GM18505 (cell line): ENCODE data around the gene ADGRA1.
"Not testable (repeated sequence)": the region's sequence is repeated elsewhere in the genome, so short reads cannot be mapped to it uniquely, and the experiment has no call there.

Experiments used
- ATAC-seq: cut with Tn5 transposase; IDR thresholded peaks from one replicate; pipeline ENCODE4 v1.9.1; 2021; ENCODE audit not compliant: unreplicated experiment
- POLR2A ChIP-seq: IDR thresholded peaks from 4 replicates; pipeline ENCODE4 v1.6.1; 2011; ENCODE audit warnings: borderline replicate concordance; ENCODE audit not compliant: insufficient read depth, insufficient read length; ENCODE audit errors: extremely low read depth

Gene ADGRA1

DNA sequence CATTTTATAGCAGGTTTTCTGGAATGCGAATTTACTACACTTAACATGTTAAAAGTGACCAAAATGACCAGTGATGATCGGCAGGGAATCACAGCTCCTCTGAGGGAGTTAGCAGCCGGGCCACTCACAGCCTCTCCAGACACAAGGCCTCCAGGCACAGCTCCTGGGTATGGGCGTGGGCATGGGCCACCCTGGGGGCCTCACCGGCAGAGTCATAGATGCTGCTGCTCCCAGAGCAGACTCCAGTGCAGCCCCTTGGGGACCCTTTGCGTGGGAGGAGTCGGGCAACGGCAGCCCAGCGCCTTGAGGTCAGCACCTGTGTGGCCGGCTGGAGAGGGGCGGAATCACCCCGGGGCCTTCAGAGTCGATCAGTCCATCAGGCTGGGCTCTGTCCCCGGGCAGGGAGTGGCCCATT, 80.9 kb downstream of the ADGRA1 start:
- no peak for TF ChIP-seq POLR2A
- ATAC-seq: no peak

DNA sequence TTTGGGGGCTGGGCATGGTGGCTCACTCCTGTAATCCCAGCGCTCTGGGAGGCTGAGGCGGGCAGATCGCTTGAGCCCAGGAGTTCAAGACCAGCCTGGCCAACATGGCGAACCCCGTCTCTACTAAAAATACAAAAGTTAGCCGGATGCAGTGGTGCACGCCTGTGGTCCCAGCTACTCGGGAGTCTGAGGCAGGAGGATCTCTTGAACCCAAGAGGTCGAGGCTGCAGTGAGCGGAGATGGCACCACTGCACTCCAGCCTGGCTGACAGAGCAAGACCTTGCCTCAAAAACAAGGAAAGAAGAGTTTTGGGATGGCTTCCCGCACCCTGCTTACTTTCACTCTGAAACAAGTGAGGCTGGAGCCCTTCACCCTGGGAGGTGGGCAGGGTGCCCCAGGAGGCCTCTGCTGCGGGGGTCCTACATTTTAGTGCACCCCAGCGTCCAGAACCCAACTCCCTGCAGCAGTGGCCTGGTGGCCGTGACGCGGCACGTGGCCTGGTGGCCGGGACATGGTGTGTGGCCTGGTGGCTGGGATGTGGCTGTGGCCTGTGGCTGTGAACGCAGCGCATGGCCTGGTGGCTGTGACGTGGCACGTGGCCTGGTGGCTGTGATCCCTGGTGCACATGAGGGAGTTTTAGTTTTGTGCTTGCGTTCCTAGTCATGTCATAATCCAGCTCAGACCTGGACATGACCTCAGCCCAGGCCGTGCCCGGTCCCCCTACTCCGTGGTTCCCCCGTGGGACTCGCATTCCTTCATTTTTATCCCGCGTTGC, 81.6 kb downstream of the ADGRA1 start:
- ATAC-seq: no peak
- no peak for TF ChIP-seq POLR2A

DNA sequence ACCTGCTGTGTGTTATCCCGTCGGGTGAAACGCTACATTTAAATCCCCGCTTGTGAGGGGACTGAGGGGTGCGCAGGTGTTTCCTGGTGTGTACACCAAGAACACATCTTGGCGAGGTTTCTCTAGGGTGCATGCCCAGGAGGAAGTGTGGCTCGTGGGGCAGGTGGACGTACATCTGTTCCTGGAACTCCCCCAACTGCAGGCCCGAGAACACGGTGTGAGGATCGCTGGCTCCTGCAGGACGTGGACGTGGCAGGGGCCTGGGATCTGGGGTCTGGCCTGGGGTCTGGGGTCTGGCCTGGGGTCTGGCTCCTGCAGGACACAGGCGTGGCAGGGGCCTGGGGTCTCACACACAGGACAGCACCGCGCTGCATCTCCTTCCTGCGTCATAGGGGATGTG, 82.4 kb downstream of the ADGRA1 start:
- TF ChIP-seq POLR2A: no peak
- no peak for ATAC-seq

DNA sequence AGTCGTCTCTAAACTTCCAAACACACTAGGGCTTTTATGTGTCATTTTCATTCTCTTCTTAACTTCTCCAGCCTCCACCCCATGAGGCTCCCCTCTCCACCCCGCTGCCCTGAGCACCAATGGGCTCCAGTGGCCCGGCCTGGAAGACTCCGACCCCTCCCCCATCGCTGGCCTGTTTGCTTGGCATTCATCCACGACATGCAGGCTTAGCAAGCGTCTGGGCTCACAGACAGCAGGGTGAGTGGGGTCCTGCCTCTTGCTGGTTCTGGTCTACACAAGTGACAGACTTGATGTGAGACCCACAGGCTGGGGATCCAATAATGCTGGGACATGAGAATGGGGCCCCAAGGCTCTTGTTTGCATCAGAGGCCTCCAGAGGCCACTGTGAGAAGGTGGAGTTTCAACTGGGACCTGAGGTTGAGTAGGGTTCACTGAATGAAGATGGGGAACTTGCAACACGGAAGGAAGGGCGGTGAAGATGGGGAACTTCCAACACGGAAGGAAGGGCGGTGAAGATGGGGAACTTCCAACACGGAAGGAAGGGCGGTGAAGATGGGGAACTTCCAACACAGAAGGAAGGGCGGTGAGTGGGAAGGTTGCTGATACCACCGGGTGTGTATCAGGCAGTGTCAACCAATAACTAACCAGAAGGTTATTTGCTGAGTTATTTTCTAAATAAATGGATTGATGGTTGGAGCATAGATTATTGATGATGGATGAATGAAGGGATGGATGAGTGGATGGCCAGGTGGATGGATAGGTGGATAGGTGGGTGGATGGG, 86.3 kb downstream of the ADGRA1 start:
- no peak for TF ChIP-seq POLR2A
- no peak for ATAC-seq

DNA sequence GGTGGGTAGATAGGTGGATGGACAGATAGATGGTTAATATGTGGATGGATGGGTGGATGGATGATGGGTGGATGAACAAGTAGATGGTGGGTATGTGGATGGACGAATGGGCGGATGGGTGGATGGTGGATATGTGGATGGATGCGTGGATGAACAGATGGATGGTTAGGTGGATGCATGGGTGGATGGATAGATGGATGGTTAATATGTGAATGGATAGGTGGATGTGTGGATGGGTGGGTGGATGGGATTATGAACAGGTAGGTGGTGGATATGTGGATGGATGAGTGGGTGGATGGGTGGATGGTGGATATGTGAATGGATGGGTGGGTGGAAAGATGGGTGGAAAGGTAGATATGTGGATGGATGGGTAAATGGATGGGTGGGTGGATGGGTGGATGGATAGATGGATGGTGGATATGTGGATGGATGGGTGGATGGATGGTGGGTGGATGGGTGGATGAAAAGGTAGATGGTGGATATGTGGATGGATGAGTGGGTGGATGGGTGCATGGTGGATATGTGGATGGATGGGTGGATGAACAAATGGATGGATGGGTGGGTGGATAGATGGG, 87.1 kb downstream of the ADGRA1 start:
- TF ChIP-seq POLR2A: no peak
- ATAC-seq: no peak

DNA sequence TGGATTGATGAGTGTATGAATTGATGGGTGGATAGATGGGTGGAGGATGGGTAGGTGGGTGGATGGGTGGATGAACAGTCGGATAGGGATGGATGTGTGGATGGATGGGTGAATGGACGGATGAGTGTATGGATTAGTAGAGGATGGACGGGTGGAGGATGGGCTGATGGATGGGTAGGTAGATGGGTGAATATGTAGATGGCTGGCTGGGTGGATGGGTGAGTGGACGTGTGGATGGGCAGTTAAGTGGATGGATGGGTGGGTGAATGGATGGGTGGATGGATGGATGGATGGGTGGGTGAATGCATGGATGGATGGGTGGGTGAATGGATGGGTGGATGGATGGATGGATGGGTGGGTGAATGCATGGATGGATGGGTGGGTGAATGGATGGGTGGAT, 87.9 kb downstream of the ADGRA1 start:
- ATAC-seq: not testable (repeated sequence)

DNA sequence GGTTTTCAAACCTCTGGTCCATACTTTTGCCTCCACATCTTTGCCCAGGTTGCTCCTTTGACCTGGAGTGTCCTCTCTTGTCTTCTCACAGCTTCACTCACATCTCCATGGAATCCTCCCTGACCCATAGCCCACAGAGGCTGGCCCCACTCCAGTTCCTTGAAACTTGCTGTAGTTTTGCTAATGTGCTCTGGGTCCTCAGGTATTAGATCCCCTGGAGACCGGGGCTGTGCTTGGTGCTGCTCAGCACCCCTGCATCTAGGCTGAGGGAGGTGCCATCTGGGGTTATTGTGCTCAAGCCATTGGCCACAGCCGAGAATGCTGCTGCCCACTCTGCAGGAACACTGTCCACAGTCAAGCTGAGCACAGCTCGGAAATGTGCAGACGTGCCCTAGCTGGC, 88.8 kb downstream of the ADGRA1 start:
- no peak for TF ChIP-seq POLR2A
- ATAC-seq: no peak

DNA sequence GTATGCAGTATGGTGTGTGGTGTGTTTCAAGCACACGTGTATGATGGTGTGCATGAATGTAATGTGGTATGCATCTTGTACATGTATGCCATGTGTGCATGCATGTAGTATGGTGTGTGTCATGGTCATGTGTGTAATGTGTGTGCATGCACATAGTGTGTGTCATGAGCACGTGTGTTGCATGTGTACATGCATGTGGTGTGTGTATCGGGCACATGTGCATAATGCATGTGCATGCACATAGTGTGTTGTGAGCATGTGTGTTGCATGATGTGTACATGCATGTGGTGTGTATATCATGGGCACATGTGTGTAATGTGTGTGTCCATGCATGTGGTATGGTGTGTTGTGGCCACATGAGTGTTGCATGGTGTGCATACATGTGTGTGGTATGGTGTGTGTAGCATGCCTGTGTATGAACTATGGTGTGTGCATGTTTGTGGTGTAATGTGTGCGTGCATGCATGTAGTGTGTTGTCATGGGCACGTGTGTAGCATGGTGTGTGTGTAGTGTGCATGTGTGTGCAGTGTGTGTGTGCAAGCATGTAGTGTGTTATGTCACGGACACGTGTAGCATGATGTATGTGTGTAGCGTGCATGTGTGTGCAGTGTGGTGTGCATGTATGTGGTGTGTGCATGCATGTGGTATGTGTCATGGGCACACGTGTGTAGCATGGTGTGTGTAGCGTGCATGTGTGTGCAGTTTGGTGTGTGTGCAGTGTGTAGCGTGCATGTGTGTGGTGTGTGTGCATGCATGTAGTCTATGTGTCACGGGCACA, 89.8 kb downstream of the ADGRA1 start:
- no peak for TF ChIP-seq POLR2A
- no peak for ATAC-seq

DNA sequence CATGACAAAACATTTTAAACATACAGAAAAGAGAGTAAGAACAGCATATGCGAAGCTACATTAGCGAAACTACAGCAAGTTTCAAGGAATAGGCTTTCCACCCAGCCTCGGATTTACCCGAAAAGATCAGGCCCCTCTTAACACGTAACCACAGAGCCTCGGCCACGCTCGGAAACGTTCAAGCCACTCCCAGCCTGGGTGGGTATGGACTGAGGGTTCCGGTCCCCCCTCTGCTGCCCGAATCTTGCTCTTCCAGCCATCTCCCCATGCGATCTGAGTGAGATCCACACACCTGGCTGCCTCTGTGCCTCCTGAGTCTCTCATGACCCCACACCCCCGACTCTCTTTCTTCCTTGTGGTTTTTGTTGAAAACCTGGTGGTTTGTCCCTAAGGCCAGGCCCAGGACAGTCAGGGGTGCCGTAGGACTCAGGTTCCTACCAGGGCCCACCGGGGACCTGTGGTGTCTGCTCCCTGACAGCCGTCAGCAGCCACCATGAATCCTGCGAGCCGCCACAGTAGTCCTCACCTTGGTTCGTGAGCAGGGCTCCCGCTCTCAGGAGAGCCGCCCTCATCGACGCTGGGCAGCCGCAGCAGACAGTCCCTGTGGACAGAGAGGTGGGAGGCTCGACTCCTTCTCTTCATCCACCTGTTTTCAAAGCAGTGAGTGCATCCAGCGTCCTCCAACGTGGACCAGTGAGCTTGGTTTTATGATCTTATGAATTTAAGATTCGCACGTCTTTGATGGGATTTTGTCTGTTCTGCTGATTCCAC, 90.8 kb downstream of the ADGRA1 start:
- no peak for ATAC-seq
- no peak for TF ChIP-seq POLR2A

DNA sequence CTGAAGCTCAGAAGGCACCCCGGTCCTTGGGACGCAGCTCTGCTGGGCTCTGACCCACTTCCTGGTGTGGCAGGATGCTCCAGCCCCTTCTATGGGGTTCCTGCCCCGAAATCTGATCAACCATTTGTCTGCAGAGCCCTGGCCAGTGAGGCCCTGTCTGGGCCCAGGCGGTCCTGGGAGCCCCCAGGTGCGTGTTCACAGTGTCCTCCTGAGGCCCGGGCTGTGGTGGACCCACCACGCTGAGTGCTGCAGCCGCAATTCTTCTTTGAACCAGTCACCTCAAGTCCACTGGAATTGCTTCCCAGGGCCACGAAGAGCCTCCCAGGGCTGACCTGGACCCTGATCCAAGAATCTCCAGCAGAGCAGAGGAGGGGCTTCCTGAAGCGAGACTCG, 91.4 kb downstream of the ADGRA1 start:
- no peak for ATAC-seq
- TF ChIP-seq POLR2A: no peak

DNA sequence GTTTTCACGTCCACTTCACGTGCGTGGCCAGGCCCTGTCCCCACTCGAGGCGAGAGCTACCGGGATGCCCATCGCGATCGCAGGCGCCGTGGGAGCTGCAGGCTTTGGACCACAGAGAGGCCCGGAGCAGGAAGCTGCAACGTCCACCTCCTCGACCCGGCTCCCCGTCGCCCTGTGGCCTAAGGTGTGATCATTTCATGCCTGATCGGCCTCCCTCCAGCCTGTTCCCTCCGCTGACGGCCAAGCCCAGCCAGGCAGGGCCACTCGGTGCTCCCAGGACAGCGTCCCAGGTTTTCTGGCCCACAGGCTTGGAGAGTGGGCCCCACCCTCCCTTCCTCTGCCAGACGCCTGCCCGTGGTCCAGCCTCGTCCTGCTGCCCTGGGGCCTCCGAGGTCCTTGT, 91.9 kb downstream of the ADGRA1 start:
- TF ChIP-seq POLR2A: no peak
- ATAC-seq: no peak

DNA sequence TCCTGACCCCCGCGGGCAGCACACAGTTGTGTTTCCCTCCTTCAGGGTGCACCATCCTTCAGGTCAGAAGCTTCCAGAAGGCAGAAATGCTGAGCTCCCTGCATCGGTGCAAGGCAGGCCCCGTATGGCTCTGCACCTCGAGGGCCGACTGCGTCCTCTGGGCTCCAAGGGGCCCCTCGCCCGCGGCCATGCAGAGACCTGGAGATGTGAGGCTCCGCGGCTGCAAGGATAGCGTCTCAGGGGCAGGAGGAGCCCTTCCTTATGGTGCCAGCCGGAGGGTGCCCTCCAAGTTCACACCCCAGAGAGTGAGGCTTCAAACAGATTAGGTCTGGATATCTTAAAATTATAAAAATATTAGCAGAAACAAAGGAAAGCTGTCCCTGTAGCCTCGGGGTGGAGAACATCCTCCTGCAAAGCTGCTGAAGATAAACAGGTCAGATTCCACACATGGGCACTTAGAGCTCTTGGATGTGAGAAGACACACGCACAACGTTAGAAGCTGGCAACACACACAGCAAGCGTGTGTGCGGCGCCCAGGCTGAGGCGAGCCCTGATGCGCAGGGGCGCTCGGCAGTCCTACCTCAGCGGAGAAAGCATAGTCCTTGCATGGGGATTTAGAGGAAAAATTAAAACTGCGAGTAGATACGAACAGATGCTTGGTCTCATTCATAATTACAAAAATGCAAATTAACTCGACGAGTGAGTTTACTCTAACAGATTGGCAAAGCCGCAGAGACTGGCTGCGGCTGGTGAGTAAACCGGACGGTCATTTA, 92.7 kb downstream of the ADGRA1 start:
- ATAC-seq: no peak
- no peak for TF ChIP-seq POLR2A

DNA sequence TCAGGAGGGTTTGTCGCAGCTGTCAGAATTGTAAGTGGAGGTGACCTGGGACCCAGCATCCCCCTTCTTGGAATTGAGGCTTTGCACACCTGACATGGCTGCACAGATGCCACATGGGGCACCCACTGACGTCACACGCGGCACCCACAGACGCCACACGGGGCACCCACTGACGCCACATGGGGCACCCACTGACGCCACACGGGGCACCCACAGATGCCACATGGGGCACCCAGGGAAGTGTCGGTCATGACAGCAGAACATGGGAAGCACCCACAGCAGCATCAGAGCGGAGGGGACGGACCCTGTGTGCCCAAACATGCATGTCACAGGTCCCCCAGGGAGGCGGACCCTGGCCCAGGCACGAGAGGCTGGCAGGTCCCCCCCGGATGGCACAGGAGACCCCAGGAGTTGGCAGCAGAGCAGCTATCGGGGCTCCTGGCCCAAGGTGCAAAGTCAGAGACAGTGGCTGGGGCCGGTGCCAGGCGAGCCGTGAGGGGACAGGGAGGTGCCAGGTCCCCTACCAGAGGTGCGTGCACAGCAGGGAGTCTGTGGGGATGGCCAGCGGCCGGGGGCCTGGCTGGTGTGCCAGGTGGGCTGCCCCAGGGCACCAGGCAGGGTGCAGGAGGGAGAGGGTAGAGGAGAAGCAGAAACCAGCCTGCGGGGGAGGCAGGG, 93.4 kb downstream of the ADGRA1 start:
- TF ChIP-seq POLR2A: no peak
- no peak for ATAC-seq
